A673 (cell line): Measurements from ENCODE around the gene GLT1D1.

Experiments used
- CTCF ChIP-seq: fragments of 300-800, 200-600 bp; sonication (generic); conservative IDR thresholded peaks from 2 replicates; pipeline ENCODE4 v1.5.1; 2017; ENCODE audit warnings: low read depth, mild to moderate bottlenecking, antibody characterized with exemption, low read length, moderate library complexity, mixed read lengths
- EZH2 ChIP-seq: fragments of 200-600 bp; sonication (generic); IDR thresholded peaks from 2 replicates; pipeline ENCODE4 v1.6.1; 2017; ENCODE audit warnings: borderline replicate concordance, low read depth, mild to moderate bottlenecking, mixed read lengths, antibody characterized with exemption, low read length; ENCODE audit not compliant: poor library complexity, severe bottlenecking

GRCh38 chr12:128974881-128975280, 121.6 kb downstream of the GLT1D1 start:
- no peak for TF ChIP-seq CTCF
- no peak for TF ChIP-seq EZH2
